GM21423 (cell line): ENCODE measurements around the gene CALM3.

Experiments used
- ATAC-seq: cut with Tn5 transposase; IDR thresholded peaks from one replicate; pipeline ENCODE4 v1.9.1; 2021; ENCODE audit warnings: mild to moderate bottlenecking, moderate library complexity; ENCODE audit not compliant: unreplicated experiment

CALM3 gene

DNA sequence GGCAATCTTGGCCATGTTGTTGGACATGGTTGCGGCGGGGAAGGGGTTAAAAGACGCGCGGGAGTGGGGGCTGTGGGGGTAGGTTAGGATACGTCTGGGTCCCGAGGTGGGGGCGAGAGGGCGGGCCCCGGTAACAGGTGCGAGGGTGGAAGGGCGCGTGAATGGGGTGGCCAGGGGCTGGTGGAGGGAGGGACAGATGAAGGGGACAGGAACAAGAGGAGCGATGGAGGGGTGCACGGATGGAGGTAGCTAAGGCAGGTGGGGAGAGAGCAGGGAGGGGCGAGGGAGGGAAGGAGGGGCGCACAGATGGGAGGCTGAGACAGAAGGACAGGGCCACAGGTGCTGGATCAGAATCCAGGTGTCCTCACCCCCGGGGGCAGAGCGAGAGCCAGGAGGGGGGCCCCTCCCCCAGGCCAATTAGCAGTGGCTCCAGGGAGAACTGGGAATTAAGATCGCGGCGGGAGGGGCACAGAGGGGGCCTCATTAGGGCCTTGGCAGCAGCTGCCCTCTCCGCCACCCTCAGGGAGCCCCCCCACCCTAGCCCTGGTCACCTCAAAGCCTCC is 33.6 kb downstream of the CALM3 start:
- ATAC-seq, result no peak

DNA sequence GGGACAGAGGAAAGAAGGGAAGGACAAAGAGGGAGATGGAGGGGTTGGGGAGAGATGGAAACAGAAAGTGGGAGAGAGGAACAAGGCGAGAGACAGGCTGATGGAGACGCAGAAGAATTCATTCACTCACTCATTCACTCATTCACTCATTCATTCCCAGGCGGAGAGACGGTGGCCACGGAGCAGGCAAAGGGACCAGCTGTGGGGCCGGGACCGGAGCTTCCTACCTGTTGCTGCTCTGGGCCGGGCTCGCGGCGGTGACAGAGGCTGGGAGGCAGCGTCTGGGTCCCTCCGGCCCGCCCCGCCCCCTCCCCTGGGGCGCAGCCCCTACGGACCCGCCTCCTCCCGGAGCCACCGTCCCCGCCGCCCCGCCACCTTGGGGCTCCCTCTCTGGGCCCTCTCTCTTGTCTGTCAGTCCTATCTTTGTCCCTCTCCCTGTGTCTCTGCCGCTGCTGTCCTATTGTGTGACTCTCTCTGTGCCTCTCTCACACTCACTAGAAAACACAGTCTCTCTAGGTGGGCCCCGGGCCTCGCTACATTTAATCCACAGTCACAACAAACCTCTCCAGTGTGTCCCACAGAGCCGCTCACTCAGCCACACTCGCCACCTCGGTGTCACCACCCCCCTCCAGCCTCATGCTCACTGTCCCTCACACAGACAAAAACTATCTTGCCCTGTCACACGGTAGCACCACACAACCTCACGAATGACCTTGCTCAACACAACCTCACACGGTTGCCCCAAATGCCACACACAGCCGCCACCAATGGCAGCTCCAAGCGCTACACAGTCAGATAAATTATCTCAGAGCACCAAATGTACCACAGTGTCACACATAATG is 35.0 kb downstream of the CALM3 start, which contains the start of gene GNG8:
Gene GNG8 (minus strand): TSS at position 283 of the 842 bp plus-strand sequence. CDS start 1,520 bp downstream, outside the sequence.
- ATAC-seq, result no peak

DNA sequence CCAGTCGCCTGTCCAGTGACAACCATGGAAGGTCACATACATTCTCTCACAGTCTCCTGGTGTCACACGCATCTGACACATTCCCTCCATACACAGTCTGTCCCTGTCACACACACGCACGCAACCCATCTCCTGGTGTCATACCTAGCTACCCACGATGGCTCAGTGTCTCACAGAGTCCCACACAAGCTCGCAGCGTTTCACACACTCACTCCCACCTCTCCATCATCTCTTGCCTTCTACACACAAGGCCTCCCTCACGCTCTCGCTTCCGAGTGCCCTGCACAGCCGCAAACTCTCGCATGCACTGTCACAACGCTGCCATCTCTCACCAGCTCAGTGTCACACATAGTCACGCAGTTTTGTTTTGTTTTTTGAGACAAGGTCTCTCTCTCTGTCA is 36.1 kb downstream of the CALM3 start:
- no peak for ATAC-seq

DNA sequence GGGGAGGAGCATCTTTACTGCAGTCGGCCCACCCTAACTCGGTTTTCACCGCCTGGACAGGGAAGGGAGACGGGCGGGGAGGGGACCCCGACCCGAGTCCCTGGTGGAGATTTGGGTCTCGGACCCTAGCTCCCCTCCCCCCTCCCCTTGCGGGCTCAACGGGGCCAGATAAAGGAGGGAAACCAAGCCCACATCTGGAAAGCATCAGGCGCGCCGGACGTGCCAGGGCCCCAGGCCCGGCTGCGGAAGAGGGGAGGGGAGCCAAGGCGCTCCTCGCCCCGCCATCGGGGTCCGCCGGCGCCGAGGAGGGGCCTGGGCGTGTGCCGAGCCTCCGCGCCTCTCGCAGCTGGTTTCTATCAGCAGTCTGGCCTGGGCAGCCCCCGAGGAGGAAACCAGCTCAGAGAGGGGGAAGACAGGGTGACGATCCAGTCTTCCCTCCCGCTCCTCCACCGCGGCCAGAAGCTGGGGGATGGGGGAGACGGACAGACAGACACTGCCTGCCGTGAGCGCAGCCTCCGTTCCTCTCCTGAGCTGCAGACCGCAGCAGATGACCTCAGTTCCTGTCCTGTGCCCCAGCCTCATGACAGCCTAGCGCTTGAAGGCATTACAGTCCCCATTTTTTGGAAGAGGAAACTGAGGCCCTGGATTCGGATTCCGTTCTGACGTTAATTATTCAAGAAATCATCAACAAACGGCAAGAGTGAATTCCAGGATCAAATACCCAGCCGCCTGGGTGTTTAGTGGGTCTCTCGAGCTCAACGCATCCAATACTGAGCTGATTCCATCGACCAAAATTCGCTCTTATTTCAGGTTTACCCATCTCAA is 38.4 kb downstream of the CALM3 start:
- ATAC-seq, result no peak

DNA sequence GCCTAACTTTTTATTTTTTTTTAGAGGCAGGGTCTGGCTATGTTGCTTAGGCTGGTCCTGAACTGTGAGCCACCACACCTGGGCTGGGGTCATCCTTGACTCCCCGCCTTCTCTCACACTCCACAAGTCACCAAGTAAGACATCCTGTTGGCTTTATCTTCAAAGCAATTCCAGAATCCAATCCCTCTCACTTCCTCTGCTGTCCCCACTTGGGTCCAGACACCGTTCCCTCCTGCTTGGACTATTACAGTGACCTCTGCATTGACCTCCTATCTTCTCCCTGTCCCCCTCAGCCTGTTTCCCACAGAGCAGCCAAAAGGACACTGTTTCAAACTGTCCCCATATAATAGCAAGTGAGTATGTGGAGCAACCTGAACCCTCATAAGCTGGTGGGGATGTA is 39.5 kb downstream of the CALM3 start:
- ATAC-seq, result no peak

DNA sequence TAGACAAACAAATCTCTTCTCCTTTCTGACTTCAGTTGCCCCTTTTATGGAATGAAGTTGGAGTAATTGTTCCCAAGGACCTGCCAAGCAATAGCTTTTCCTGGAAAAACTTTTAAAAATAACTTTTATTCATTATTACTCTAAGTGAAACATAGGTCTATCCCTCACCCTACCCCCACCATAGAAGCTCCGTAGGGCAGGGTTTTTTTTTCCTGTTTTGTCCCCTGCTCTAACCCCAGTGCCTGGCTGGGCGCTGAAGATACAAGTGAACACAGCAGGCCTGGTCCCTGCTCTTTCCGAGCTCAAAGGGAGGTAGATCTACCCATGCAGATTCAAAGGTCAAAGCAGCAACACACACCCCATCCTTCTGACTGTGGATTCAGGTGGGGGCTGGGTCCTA is 43.6 kb downstream of the CALM3 start:
- ATAC-seq, result no peak

DNA sequence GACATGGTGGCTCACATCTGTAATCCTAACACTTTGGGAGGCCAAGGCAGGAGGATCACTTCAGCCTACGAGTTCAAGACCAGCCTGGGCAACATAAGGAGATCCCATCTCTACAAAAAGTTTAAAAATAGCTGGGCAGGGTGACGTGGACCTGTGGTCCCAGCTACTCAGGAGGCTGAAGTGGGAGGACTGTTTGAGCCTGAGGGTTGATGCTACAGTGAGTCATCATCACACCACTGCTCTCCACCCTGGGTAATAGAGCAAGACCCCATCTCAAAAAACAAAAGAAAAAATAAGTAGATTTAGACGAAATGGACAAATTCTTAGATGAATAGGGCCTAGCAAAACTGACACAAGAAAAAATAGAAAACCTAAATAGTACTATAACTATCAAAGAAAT is 45.3 kb downstream of the CALM3 start:
- ATAC-seq, result no peak

DNA sequence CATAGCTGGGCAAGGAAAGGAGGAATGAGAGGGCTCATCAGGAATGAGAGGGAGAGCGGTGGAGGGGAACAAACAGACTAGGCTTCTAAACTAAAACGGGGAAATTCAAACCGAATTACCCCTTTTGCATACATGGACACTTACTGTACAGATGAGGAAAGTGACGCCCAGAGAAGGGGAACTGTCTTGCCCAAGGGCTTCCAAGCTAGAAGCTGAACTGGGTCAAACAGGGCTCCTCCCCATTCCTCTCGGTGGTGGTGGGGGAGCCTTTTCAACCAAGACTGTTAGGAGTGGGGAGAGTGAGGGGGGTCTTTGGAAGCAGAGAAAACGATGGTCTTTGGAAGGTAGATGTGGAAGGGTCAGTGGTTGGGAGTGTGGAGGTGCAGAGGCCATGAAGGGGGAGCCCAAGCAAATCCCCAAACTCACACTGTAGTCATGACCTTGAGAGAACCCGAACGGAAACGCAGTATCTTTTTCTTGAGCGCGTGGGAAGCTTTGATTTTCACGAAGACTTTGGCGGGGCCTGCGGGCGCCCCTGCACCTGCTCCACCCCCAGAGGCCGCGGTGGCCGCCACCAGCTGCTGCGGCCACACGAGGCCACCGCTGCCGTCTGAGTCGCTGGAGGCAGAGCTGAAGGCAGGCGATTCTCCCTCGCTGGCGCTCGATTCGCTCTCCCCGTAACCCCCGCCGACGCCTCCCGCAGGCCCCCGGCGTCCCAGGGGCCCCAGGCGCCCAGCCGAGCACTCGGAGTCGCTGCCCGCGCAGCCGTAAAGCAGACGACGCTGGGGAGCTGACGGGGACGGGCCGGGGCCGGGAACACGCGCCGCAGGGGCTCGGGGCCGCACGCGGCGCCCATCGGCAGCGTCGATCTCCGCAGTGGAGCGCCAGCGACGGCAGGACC is 47.2 kb downstream of the CALM3 start:
- ATAC-seq, result no peak

DNA sequence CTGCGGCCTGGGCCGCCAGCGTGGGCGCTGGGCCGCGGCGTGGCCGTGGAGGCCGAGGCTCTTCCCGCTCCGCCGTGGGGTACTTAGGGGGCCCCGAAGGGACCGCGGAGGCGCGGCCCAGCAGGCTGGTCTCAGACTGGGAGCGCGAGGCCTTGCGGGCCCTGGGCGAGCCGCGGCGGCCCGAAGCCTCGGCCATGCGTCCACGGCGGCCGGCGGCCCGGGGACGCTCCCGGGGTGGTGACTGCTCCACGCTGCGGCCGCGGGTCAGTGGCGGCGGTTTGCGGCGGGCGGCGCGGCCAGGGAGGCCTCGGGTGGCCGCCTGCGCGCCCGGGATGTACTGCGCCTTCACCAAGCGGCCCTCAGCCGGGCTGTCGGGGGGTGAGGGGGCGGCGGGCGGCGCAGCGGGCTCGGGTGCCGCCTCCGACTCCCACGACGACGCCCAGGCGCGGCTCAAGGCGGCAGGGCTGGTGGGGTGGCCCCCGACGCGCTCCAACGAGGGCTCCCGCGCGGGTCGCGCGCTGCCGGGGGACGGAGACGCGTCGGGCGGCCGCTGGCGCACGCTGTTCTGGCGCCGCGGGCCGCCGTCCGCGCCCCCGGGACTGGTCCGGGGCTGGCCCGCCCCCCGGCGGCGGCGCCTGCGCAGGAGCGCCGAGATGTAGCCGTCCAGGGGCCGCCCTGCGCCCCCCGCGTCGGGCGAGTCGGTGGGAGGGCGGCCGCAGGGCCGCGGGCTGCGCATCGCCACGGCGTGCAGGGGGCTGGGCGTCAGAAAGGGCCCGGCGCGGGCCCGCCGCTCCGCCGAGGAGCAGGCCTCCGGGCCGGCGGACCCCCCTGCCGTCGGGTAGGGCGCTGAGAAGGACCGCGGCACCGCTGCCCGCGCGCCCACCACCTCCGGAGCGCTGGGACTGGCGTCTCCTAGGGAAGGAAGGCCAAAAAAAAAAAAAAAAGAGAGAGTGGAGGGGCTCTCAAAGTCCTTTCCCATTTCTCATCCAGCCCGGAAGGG is 48.1 kb downstream of the CALM3 start:
- ATAC-seq, result no peak

DNA sequence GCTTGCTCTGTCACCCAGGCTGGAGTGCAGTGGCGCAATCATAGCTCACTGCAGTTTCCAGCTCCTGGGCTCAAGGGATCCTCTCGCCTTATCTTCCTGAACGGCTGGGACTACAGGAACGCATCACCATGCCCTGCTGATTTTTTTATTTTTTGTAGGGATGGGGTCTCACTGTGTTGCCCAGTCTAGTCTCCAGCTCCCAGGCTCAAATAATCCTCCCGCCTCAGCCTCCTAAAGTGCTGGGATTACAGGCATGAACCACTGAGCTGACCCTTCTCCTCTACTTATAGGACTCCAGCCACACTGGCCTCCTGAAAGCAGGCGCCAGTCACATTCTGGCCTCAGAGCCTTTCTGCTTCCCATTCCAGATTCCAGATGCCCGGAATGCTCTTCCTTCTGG is 49.3 kb downstream of the CALM3 start:
- ATAC-seq, result no peak

DNA sequence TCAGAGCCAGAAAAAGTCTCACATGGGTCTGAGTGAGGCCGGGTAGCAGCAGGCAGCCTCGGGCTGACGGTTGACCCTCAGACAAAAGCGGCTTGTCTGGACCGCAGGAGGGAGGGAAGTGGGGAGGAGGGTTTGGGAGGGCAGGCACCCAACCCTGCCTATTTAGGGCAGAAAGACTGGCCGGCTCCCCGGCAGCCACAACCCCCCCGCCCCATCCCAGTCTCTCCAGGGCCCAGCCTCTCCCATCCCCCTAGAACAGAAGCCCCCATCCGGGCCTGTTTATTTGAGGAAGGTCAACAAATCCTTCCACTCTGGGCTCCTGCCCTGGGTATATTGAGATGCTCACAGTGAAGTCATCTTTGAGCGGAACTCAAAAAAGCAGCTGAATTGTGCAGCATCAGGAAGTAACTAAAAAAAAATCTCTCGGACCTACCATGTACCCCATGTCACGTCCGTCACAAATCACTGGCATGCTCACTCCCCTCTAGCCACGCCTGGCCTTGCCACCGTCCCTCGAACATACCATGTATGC is 53.6 kb downstream of the CALM3 start:
- ATAC-seq, result no peak

DNA sequence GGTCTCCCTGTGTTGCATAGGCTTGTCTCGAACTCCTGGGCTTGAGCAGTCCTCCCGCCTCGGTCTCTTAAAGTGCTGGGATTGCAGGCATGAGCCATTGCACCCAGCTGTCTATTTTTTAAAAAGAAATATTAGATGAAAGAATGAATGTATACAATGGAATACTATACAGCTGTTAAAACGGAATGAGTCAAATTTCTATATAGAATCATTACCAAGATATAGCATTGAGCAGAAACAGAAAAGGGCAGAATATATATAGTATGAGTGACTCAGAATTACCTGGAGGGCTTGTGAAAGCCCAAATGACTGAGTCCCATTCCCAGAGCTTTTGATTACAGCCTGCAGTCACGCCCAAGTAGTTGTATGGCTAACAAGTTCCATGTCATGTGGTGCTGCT is 55.4 kb downstream of the CALM3 start:
- ATAC-seq, result no peak

DNA sequence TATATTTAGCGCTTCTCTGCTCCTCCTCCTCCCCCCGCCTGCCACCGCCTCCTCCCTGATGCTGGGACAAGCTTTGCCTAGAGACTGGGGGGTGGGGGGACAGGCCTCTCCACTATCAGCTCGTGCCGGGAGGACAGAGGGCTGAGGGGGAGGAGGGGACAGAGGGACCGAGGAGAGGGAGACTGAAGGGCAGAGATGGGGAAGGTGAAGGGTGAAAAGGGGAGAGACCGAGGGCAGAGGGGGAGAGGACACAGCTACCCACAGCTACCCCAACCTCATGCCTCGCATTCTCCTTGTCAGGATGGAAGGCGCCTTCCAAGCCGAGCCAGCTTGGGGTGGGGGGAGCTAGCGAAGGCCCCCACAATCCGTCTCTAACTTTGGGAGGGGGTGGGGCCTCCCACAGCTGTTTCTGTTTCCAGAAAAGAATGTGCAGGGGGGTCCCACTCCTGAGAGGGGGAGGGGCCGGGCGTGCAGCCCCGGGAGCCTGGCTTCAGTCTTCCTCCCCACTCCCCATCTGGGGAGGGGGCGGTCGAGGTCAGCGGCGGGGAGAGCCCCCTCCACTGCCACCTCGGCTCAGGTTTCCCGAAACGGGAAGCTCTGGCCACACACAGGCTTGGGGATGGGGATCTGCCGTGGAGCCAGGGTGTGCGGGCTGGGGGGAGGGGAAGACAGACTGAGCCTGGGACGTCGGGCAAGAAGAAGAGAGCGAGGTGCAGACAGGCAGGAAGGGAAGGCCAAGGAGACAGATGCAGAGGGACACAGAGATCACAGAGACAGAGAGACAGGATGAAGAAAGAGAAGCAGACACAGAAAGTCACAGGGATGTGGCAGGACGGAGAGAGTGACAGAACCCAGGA is 58.2 kb downstream of the CALM3 start:
- no peak for ATAC-seq

DNA sequence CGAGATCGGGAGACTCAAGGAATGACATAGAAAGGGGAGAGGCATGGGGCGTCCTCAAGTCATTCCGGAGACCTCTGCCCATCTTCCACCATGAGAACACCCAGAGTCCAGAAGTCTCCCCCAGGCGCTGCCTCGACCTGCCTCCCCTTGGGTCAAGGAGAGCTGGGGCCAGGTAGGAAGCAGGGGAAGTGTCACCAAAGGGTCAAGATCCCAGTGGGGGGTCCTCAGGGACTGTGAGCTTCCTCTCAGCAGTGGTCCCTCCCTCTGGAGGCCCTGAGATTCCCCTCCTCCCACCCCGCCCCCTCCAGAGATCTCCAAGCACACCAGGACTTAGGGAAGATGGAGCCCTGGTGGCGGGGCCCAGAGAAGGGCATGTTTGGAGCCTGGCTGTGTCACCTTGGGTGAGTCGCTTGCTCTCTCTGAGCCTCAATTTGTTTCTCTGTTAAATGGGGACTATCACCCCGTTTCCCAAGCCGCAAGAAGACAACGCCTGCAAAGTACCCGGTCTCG is 58.9 kb downstream of the CALM3 start:
- no peak for ATAC-seq
